Endothelial cell of umbilical vein (primary cell): ENCODE measurements around the gene EDDM3A. TPM values are rescaled to one million over a fixed set of nuclear protein-coding genes. Genes with fewer than 3 reads are reported as not detected.
A peak's percentile ranks its signal among the peaks of the same experiment; 100 is the strongest.
"Not testable (repeated sequence)": the region's sequence is repeated elsewhere in the genome, so short reads cannot be mapped to it uniquely, and the experiment has no call there.

Experiments used
- BruUV-seq: library from RNA; stranded (reverse); fragments of 400-500 nt; replicated peaks from 2 replicates; lab custom pipeline; 2021; lab: Mats Ljungman, UMichigan
- CTCF ChIA-PET: fragments of 300-600, 350-600 bp; sonication (Branson Sonifier 250); formaldehyde crosslinking; loops from one replicate; lab custom pipeline; 2021; ENCODE audit warnings: antibody characterized with exemption, inconsistent platforms; lab: Charles Lee
- POLR2A ChIA-PET: fragments of 300-600, 350-600 bp; sonication (Branson Sonifier 250); formaldehyde crosslinking; loops from one replicate; lab custom pipeline; 2021; ENCODE audit warnings: antibody characterized with exemption, inconsistent platforms; lab: Charles Lee
- DNase-seq: peaks from one replicate; pipeline ENCODE4 v3.0.0-alpha.2; 2011; ENCODE audit warnings: low read depth, low spot score
- FAIRE-seq: peaks from 2 replicates; lab custom pipeline; 2011; peaks lifted over from hg19 to GRCh38; lab: Jason Lieb, UNC
- H2AFZ ChIP-seq: 2 replicates; pipeline ENCODE4 v1.6.0; 2012; ENCODE audit warnings: low read depth, low read length, control low read depth, inconsistent platforms
- H3K27ac ChIP-seq: 2 replicates; pipeline ENCODE4 v1.5.1; 2011; ENCODE audit warnings: low read depth, mild to moderate bottlenecking, control low read depth, low read length, moderate library complexity; ENCODE audit not compliant: insufficient read depth
- H3K27me3 ChIP-seq, 2 experiments: 2 replicates each; pipeline versions ENCODE4 v1.6.0 to v1.6.1; 2011; ENCODE audit warnings: low read length in 2 of 2, mixed read lengths in 1 of 2; ENCODE audit not compliant: control insufficient read depth in 2 of 2, insufficient read depth in 2 of 2
- H3K36me3 ChIP-seq, 2 experiments: 2 replicates in 1 of 2; 3 replicates in 1 of 2; pipeline ENCODE4 v1.5.1; 2011; ENCODE audit warnings: low read length in 2 of 2, mild to moderate bottlenecking in 1 of 2, moderate library complexity in 1 of 2; ENCODE audit not compliant: control insufficient read depth in 2 of 2, insufficient read depth in 2 of 2; ENCODE audit errors: extremely low read depth in 1 of 2
- H3K4me1 ChIP-seq: 3 replicates; pipeline ENCODE4 v1.5.1; 2011; ENCODE audit warnings: mild to moderate bottlenecking, low read length; ENCODE audit not compliant: control insufficient read depth, insufficient read depth; ENCODE audit errors: extremely low read depth
- H3K4me2 ChIP-seq: 2 replicates; pipeline ENCODE4 v1.6.1; 2011; ENCODE audit warnings: low read length, control low read depth, mixed read lengths; ENCODE audit not compliant: insufficient read depth
- H3K4me3 ChIP-seq, 3 experiments: fragments of 200-600 bp in 1 of 3; sonication (generic), shearing (Covaris generic) in 1 of 3; replicated peaks in 1 of 3; 2 replicates each; pipeline ENCODE4 v1.5.1; 2011 to 2016; ENCODE audit warnings: control low read depth in 3 of 3, low read length in 3 of 3, mild to moderate bottlenecking in 2 of 3, inconsistent platforms in 1 of 3, low read depth in 1 of 3, moderate library complexity in 1 of 3; ENCODE audit not compliant: insufficient read depth in 1 of 3
- H3K79me2 ChIP-seq: 2 replicates; pipeline ENCODE4 v1.6.0; 2012; ENCODE audit warnings: low read length, inconsistent platforms; ENCODE audit not compliant: control insufficient read depth, insufficient read depth
- H3K9ac ChIP-seq: replicated peaks from 2 replicates; pipeline ENCODE3; 2011; ENCODE audit warnings: low read length, control low read depth; ENCODE audit not compliant: insufficient read depth; ENCODE audit errors: extremely low read depth
- H3K9me1 ChIP-seq: replicated peaks from 3 replicates; pipeline ENCODE4 v1.6.0; 2011; ENCODE audit warnings: mild to moderate bottlenecking, low read length; ENCODE audit not compliant: control insufficient read depth, insufficient read depth; ENCODE audit errors: extremely low read depth
- H3K9me3 ChIP-seq: replicated peaks from 2 replicates; pipeline ENCODE4 v1.5.1; 2012; ENCODE audit warnings: low read length, inconsistent platforms; ENCODE audit not compliant: control insufficient read depth, insufficient read depth
- H4K20me1 ChIP-seq: replicated peaks from 2 replicates; pipeline ENCODE3; 2011; ENCODE audit warnings: mild to moderate bottlenecking, low read length; ENCODE audit not compliant: control insufficient read depth, insufficient read depth; ENCODE audit errors: extremely low read depth
- EZH2 ChIP-seq: IDR thresholded peaks from 2 replicates; pipeline ENCODE4 v1.6.1; 2012; ENCODE audit warnings: borderline replicate concordance, low read depth, mild to moderate bottlenecking, moderate library complexity, low read length, inconsistent platforms; ENCODE audit not compliant: severe bottlenecking
- dilution Hi-C: fragments of 300-500 bp; cut with MboI; formaldehyde crosslinking; loops from one replicate; pipeline ENCODE4 v1.15.0; 2019; ENCODE audit warnings: low sequenced_read_pairs; ENCODE audit not compliant: extremely low pct_ligation_motif_present
- intact Hi-C: fragments of 100-400 bp; cut with micrococcal nuclease; formaldehyde crosslinking; loops from one replicate; pipeline ENCODE4 v1.10.0; 2022
- polyA plus RNA-seq, 4 experiments: library from polyadenylated mRNA; depleted of rRNA in 3 of 4; stranded (reverse) in 3 of 4; unstranded in 1 of 4; fragments of >200 nt; gene quantifications; 2 replicates each; pipeline versions ENCODE4 v1.2.1 to v1.2.3, GENCODE V29; 2011 to 2012; ENCODE audit warnings: missing spikeins in 1 of 4
- total RNA-seq: library from RNA; stranded (reverse); gene quantifications from 2 replicates; pipeline ENCODE4 v1.2.3, GENCODE V29; 2021
- TF ChIP-seq, protein P1 (sequence below), 2 donors: IDR thresholded peaks; 1 replicate in 1 of 2; 2 replicates in 1 of 2; pipeline ENCODE4 v1.5.1; 2011; ENCODE audit warnings: low read length in 2 of 2, mild to moderate bottlenecking in 2 of 2, moderate library complexity in 2 of 2, control low read depth in 1 of 2, inconsistent platforms in 1 of 2, low read depth in 1 of 2; ENCODE audit not compliant: insufficient read depth in 1 of 2; ENCODE audit errors: extremely low read depth in 1 of 2

The EDDM3A gene
- total and polyA plus RNA-seq, 2 donors (not counting 3 experiments of a cell fraction or from before 2014, with no cell fraction given): not detected

GRCh38 chr14:20723488-20723887 is 22.2 kb upstream of the EDDM3A start:
- Histone ChIP-seq H3K9me1 (no peaks in the 10 kb centered on the region), H4K20me1 (no peaks in the 10 kb centered on the region), H3K27ac (no peak overlapping the region), H3K9me3 (no peaks in the 10 kb centered on the region), H3K4me2 (no peak overlapping the region), H3K4me3 (no peak overlapping the region), H3K4me1 (no peaks in the 10 kb centered on the region), H3K79me2 (no peaks in the 10 kb centered on the region), H3K27me3 (peaks cover 23 to 40% of the 10 kb centered on the region in 2 experiments), H3K9ac (no peak overlapping the region), H3K36me3 (no peaks in the 10 kb centered on the region), H2AFZ (no peak overlapping the region)
- intact Hi-C loops: no loop called here
- no TSS peak for BruUV-seq
- POLR2A ChIA-PET: no interaction called here
- dilution Hi-C loops: no loop called here
- TF ChIP-seq, protein P1, sequence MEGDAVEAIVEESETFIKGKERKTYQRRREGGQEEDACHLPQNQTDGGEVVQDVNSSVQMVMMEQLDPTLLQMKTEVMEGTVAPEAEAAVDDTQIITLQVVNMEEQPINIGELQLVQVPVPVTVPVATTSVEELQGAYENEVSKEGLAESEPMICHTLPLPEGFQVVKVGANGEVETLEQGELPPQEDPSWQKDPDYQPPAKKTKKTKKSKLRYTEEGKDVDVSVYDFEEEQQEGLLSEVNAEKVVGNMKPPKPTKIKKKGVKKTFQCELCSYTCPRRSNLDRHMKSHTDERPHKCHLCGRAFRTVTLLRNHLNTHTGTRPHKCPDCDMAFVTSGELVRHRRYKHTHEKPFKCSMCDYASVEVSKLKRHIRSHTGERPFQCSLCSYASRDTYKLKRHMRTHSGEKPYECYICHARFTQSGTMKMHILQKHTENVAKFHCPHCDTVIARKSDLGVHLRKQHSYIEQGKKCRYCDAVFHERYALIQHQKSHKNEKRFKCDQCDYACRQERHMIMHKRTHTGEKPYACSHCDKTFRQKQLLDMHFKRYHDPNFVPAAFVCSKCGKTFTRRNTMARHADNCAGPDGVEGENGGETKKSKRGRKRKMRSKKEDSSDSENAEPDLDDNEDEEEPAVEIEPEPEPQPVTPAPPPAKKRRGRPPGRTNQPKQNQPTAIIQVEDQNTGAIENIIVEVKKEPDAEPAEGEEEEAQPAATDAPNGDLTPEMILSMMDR (IDR thresholded peaks at IDR 0.05; ENCODE audit: extremely low read depth in 1 of 2, insufficient read depth in 1 of 2, low read depth in 1 of 2, low read length in 2 of 2): no peak
- TF ChIP-seq EZH2: peak; percentile 67
- DNase-seq: no peak
- FAIRE-seq: no peak
- CTCF ChIA-PET: interaction anchor here (1.4 kb wide), 1 partner anchor 132 kb away, joined by 3 read pairs; no protein-coding TSS in a partner anchor

DNA sequence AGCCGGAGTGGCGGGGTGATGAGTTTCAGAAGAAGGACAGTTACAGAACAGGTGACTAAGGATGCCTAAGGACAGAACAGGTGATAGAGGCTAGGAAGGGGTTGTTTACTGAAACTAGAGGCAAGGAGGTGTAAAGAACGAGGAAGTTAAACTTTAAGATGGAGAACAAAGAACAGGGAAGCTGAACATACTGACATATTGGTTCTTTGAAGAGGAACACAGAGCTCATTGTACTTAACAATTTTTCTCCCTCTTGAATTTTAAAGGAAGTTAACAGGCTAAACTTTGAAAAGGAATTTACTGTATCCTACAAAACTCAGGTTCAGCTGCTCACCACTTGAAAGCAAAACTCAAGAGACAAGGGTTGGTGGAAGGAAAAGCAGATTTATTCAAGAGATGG is 19.6 kb upstream of the EDDM3A start:
- H3K4me3 ChIP-seq, H2AFZ ChIP-seq, H3K9ac ChIP-seq, H3K27ac ChIP-seq, H4K20me1 ChIP-seq, H3K4me2 ChIP-seq, BruUV-seq, DNase-seq, H3K9me3 ChIP-seq, H3K9me1 ChIP-seq, intact Hi-C loops, POLR2A ChIA-PET, H3K4me1 ChIP-seq, H3K36me3 ChIP-seq, CTCF ChIA-PET, dilution Hi-C loops, H3K79me2 ChIP-seq, FAIRE-seq: not testable (repeated sequence)
- peaks cover 27 to 47% of the 10 kb centered on the region in 2 experiments for H3K27me3 ChIP-seq
